GM19023 (cell line): ENCODE results near the gene ATP6V0B.

Experiments
- ATAC-seq: cut with Tn5 transposase; IDR thresholded peaks from one replicate; pipeline ENCODE4 v1.9.1; 2021; ENCODE audit warnings: mild to moderate bottlenecking, moderate library complexity; ENCODE audit not compliant: unreplicated experiment

The ATP6V0B gene

DNA sequence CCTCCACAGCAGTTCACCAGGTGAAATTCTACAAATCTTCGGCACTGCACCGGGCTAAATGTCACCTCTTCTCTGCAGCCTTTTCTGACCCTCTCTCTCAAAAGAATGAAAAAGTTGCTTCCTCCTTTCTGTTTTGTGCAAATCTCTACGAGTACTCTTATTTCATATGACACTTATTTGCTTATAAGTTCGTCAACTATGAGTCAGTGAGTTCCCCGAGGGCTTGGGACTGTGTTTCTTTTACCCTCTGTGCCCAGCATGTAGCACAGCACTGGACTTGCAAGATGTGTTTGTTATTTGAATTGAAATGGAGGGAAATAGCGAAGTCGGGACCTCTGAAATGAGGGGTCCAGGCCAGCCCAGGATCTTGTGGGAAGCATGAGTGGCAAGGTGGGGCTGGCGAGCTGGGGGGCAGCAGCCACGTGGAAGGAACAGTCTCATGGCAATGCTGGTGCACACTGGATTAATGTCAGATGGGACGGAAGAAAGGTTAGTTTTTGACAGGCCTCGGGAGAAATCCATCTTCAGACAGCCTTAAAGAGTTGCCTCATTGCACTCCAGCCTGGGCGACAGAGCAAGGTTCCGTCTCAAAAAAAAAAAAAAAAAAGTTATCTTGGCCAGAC is 50.3 kb downstream of the ATP6V0B start:
- ATAC-seq, result no peak

- ATAC-seq, result no peak
These were observed 51.1 kb downstream of the ATP6V0B start for GRCh38 chr1:44025816-44026215.

DNA sequence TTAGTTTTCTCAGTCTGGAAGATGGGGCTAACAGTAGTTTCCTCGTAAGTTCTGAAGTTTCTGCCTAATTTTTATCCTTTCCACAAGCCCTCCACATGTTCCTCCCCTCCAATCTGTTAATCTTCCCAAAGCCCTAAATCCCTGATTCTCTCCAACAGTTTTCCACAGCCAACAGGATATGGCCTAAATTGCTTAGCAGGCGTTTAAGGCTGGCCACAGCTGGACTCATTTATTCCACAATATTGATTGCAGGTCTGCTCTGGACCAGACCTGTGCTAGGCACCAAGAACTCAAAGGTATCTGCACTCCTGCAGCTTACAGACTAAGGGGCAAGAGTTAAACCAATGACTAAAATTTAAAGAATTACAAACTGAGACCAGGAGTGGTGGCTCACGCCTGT is 52.6 kb downstream of the ATP6V0B start:
- no peak for ATAC-seq
